Activated CD4-positive, alpha-beta T cell treated with anti-CD3 and anti-CD28 coated beads, Interleukin-2, amount 10 ng/mL, durations not matched to agents 7 days and 5 days (primary cell): ENCODE results near the gene RBMS1. TPM values are rescaled to one million over a fixed set of nuclear protein-coding genes. Genes with fewer than 3 reads are reported as not detected.
A peak's percentile ranks its signal among the peaks of the same experiment; 100 is the strongest.

ENCODE experiments used
- CTCF ChIA-PET: fragments of 350-600 bp; sonication (Branson Sonifier 250); formaldehyde crosslinking; loops from one replicate; lab custom pipeline; 2021; ENCODE audit warnings: antibody characterized with exemption; lab: Charles Lee
- POLR2A ChIA-PET: fragments of 350-600 bp; sonication (Branson Sonifier 250); formaldehyde crosslinking; loops from one replicate; lab custom pipeline; 2021; ENCODE audit warnings: antibody characterized with exemption; lab: Charles Lee
- DNase-seq: peaks from one replicate; pipeline ENCODE4 v3.0.0-alpha.2; 2020
- H3K27ac Mint-ChIP-seq: one replicate; pipeline ENCODE4 v1.8.0; 2021; ENCODE audit warnings: mild to moderate bottlenecking, moderate library complexity, mixed read lengths
- H3K27me3 Mint-ChIP-seq: one replicate; pipeline ENCODE4 v1.8.0; 2021; ENCODE audit warnings: mixed read lengths
- H3K36me3 Mint-ChIP-seq: one replicate; pipeline ENCODE4 v1.8.0; 2021; ENCODE audit warnings: low read depth, mixed read lengths
- H3K4me1 Mint-ChIP-seq: one replicate; pipeline ENCODE4 v1.8.0; 2021; ENCODE audit warnings: mixed read lengths
- H3K4me3 Mint-ChIP-seq: one replicate; pipeline ENCODE4 v1.8.0; 2021; ENCODE audit warnings: mild to moderate bottlenecking, moderate library complexity, mixed read lengths
- H3K9me3 Mint-ChIP-seq: one replicate; pipeline ENCODE4 v1.8.0; 2021; ENCODE audit warnings: mixed read lengths
- total RNA-seq, 2 experiments: library from RNA; stranded (reverse); gene quantifications; one replicate each; pipeline ENCODE4 v1.2.3, GENCODE V29; 2021

The RBMS1 gene
- total RNA-seq, 2 experiments from 2014 or later, result 84.4 to 100 TPM

DNA sequence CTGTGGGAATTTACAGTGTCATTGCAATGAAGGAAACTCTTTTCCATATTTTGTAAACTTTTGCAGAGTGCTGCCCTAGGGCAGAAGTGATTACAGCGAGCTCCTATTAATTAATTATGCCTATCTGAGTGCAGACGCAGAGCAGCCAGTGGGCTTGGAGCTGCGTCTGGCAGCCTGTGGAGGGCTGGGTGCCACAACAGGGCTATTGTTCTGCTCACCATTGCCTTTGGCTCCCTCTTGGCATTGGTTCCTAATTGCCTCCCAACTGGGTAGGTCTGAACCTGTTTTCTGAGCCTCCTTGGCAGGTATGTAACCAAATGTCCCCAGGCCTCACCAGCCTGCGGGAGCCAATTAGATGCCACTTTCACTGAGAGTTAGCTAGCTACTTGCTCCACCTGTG lies 267.9 kb downstream of the RBMS1 start:
- no peak overlapping the region for H3K4me3 Mint-ChIP-seq
- CTCF ChIA-PET, result interaction anchor here (1.4 to 1.5 kb wide), 2 partner anchors 9 to 12 kb away, joined by 4 to 5 read pairs; no protein-coding TSS in a partner anchor
- no peak for DNase-seq
- H3K9me3 Mint-ChIP-seq, result no peaks in the 10 kb centered on the region
- POLR2A ChIA-PET, result no interaction called here
- H3K27me3 Mint-ChIP-seq, result no peaks in the 10 kb centered on the region
- no peak overlapping the region for H3K27ac Mint-ChIP-seq
- H3K4me1 Mint-ChIP-seq, result peaks cover 37% of the 10 kb centered on the region
- no peaks in the 10 kb centered on the region for H3K36me3 Mint-ChIP-seq

DNA sequence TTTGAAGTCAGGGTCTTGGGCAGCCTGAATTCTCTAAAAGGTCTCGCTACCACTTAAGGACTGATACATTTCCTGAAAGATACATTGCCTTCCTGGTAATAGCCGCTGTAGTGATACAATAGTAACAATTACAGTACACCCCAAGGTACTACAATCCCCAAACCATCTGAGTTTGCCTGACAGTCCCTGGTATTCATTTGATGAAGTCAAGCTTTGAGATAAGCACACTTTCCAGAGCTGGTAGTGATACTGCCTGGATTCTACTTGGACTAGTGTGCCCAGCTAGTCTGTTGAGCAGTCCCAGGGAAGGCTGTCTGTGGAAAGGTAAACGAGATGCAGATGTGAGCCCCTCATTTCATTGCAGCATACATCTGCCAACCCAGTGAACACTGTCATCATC lies 269.1 kb downstream of the RBMS1 start:
- no peak overlapping the region for H3K27ac Mint-ChIP-seq
- no peaks in the 10 kb centered on the region for H3K36me3 Mint-ChIP-seq
- no peaks in the 10 kb centered on the region for H3K27me3 Mint-ChIP-seq
- ChIA-PET CTCF (interaction anchor here (0.8 to 1.3 kb wide), 2 partner anchors 20 to 25 kb away, joined by 3 read pairs; no protein-coding TSS in a partner anchor), POLR2A (no interaction called here)
- H3K9me3 Mint-ChIP-seq, result no peaks in the 10 kb centered on the region
- H3K4me3 Mint-ChIP-seq, result no peak overlapping the region
- peaks cover 48% of the 10 kb centered on the region for H3K4me1 Mint-ChIP-seq
- DNase-seq, result no peak

DNA sequence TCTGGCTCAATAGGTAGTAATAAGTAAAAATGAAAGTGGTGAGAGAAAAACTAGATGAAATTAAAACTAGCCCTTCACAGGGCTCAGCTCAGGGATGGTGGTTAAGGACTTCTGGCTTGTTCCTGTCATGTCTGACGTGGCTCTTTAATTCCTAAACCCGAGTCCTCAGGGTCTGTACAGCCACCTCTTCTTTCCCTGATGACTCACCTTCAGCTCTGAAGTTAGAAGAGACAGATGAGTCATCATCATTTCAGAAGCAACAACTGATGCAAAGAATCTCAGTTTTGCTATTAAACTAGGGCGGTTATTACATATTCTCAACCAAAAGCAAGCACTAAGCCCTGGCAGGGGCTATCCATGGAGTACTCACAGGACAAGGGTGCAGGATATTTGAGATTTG lies 269.5 kb downstream of the RBMS1 start:
- H3K27me3 Mint-ChIP-seq, result no peaks in the 10 kb centered on the region
- H3K4me3 Mint-ChIP-seq, result no peak overlapping the region
- CTCF ChIA-PET, result interaction anchor here (0.8 to 1.3 kb wide), 2 partner anchors 20 to 25 kb away, joined by 3 read pairs; no protein-coding TSS in a partner anchor
- no peaks in the 10 kb centered on the region for H3K9me3 Mint-ChIP-seq
- no peaks in the 10 kb centered on the region for H3K36me3 Mint-ChIP-seq
- DNase-seq, result peak; percentile 13
- peaks cover 52% of the 10 kb centered on the region for H3K4me1 Mint-ChIP-seq
- POLR2A ChIA-PET, result no interaction called here
- peak overlapping the region; percentile 37 for H3K27ac Mint-ChIP-seq

DNA sequence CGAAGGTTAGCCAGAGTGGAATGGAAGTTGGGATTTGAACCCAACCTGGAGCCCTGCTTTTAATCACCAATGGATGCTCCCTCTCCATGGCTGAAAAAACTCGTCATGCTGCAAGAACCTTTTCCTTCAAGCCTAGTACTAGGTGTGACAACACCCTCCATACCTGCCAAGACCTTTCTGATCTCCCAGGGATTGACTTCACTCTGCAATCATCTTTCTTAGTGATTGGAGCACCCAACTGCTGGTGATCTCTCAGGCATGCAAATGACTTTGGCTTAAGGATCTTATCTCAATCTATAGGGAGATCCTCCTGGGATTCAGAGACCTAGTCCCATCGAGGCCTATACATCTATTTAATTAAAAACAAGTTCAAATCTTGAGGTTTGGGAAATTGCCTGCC lies 270.0 kb downstream of the RBMS1 start:
- Mint-ChIP-seq H3K4me1 (peaks cover 52% of the 10 kb centered on the region), H3K9me3 (no peaks in the 10 kb centered on the region), H3K4me3 (no peak overlapping the region), H3K36me3 (no peaks in the 10 kb centered on the region), H3K27ac (peak overlapping the region; percentile 37), H3K27me3 (no peaks in the 10 kb centered on the region)
- ChIA-PET POLR2A (no interaction called here), CTCF (interaction anchor here (1.3 kb wide), 1 partner anchor 21 kb away, joined by 3 read pairs; no protein-coding TSS in a partner anchor)
- DNase-seq, result no peak

DNA sequence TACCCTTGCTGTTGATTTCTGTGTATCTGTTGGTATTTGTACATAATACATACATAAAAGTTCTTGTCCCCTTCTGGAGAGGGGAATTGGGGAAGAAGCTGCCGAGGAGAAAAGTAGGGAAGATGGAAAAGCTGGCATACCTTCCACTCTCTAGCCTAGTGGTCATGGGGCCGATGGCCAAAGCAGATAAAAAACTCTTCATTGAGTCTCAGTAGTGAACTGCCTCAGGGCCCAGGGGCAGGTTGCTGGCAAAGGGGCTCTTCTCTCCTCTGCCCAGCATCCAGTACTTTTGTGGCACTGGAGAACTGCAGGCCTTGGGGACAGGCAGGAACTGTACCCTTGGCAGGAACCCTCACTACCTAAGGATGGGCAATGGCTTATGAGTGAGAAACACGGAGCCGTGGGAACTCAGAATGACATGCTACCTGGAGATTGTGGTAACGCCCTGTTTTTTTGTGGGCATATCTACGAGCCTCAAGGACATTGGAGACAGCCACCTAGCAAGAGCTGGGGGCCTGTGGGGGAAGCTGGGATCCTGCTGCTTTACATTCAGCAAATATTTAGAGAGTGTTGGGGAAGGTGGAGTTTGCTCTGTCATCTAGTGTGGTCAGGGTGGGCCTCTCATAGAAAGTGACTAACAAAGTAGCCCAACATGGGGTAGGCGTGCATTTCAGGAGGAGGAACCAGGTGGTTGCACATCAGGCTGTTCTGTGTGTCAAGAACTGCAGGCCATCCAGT lies 270.9 kb downstream of the RBMS1 start:
- Mint-ChIP-seq H3K4me3 (no peak overlapping the region), H3K27ac (no peak overlapping the region), H3K4me1 (peaks cover 52% of the 10 kb centered on the region), H3K36me3 (no peaks in the 10 kb centered on the region), H3K27me3 (no peaks in the 10 kb centered on the region), H3K9me3 (no peaks in the 10 kb centered on the region)
- ChIA-PET CTCF (interaction anchor here (1.7 kb wide), 1 partner anchor 14 kb away, joined by 4 read pairs; no protein-coding TSS in a partner anchor), POLR2A (no interaction called here)
- DNase-seq, result no peak
